GM19025 (cell line): ENCODE results near the gene FBXW9.
A peak's percentile ranks its signal among the peaks of the same experiment; 100 is the strongest.
"Not testable (repeated sequence)": the region's sequence is repeated elsewhere in the genome, so short reads cannot be mapped to it uniquely, and the experiment has no call there.

Experiments
- ATAC-seq: cut with Tn5 transposase; IDR thresholded peaks from one replicate; pipeline ENCODE4 v1.9.1; 2021; ENCODE audit warnings: mild to moderate bottlenecking, low read depth, moderate library complexity; ENCODE audit not compliant: unreplicated experiment

Gene FBXW9

DNA sequence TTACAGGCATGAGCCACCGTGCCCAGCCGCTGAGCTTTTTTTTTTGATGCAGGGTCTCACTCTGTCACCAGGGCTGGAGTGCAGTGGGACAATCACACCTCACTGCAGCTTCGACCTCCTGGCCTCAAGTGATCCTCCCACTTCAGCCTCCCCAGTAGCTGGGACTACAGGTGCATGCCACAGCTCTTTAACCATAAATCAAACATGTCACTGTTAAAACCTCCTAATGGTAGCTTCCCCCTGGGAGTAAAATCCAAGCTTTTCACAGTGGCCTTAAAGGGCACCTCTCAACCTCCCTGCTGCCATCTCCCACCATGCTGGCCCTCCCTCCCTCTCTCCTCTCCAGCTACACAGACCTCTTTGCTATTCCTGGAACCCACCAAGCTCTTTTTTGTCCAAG is 10.6 kb downstream of the FBXW9 start:
- ATAC-seq, result no peak

GRCh38 chr19:12681074-12681987 is 15.1 kb downstream of the FBXW9 start, which contains the start of gene DHPS:
Gene DHPS (minus strand): TSS chr19:12681880. CDS start chr19:12681766, 114 bp downstream.
- ATAC-seq, result peak; percentile 57

- ATAC-seq, result no peak
These were observed 16.4 kb downstream of the FBXW9 start for GRCh38 chr19:12680034-12680433.

DNA sequence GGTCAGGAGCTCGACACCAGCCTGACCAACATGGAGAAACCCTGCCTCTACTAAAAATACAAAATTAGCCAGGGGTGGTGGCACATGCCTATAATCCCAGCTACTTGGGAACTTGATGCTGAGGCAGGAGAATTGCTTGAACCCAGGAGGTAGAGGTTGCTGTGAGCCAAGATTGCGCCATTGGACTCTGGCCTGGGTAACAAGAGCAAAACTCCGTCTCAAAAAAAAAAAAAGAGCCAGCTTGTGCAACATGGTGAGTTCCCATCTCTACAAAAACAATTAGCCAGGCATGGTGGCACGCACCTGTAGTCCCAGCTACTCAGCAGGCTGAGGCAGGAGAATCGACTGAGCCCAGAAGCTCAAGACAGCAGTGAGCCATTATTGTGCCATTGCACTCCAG is 18.4 kb downstream of the FBXW9 start:
- not testable (repeated sequence) for ATAC-seq

DNA sequence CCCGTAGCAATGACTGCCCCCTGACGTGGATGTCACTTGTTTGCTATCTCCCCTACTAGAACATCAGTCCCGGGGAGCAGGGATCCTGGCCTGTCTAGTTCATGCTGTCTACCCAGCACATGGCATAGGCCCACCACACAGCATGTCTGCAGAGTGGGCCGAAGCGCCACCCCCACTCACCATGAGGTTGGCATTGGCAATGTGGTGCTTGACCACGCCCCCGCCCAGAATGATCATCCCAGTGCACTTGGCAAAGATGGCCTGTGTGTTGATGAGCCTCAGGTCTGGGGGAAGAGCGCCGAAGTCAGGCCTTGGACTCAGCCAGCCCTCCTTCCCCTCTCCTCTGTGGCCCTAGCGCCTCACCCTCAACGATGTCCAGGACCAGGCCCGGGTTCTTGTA is 19.5 kb downstream of the FBXW9 start:
- ATAC-seq, result no peak

DNA sequence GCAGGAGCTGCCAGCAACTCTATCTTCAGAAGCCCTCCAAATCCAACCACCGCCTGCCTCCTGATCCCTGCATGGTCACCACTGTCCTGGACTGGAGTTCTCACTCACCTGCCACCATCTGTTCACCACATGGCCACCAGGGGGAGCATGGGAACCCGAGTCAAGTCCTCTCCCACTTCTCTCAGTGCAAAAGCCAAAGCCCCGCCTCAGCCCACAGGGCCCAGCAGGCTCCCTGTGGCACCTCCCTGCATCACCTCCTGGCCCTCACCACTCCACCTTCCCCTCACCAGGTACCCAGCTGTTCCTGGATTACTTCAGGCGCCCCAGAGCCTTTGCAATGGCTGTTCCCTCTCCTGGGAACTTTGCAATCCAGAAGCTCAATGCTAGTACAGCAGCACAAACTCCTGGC is 20.0 kb downstream of the FBXW9 start:
- ATAC-seq, result no peak

- no peak for ATAC-seq
These were observed 20.5 kb downstream of the FBXW9 start for GRCh38 chr19:12675940-12676339.

- no peak for ATAC-seq
These were observed 21.0 kb downstream of the FBXW9 start for GRCh38 chr19:12675399-12675798.

GRCh38 chr19:12672744-12673143 is 23.7 kb downstream of the FBXW9 start:
- no peak for ATAC-seq

DNA sequence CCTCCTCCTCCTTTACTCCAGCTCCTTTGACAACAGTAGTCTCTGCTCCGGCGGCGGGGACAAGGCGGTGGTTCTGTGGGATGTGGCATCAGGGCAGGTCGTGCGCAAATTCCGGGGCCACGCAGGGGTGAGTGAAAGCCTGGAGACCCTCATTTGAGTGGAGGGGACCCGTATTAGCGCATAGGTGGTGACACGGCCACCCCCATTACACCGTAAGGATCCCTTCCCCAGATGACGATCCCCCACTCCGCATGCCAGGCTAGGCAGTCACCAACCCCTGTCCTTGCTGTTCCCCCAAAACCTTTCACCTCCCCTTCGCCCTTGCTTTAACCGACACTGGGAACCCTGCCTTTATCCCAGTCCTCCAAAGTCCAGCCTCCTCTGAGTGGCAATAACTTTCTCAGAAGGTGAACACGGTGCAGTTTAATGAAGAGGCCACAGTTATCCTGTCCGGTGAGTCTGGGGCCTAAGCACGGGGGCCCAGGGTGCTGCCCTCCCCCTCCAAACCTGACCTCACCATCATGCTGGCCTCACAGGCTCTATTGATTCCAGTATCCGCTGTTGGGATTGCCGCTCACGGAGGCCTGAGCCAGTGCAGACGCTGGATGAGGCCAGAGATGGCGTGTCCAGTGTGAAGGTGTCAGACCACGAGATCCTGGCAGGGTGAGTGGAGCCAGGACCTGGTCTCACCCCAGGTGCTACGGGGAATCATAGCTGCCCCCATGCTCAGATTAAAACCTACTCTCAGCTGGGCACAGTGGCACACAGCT is 26.1 kb downstream of the FBXW9 start:
- ATAC-seq, result no peak

- ATAC-seq, result no peak
These were observed 26.9 kb downstream of the FBXW9 start for GRCh38 chr19:12669270-12670158.

DNA sequence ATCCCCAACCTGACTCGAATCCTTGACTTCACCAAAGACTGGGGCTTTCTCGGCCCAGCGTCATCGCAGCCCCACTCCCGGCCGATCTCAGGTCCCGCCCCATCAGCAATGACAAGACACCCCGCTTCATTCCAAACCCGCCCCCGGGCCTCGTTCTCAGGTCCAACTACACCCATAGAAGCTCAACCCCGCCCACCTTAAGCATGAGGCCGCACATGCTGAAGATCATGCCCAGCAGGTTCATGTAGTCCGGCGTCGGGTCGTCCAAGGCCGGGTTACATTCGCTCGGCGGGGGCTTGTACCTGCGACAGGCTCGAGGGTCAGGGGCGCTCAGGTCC is 27.5 kb downstream of the FBXW9 start:
- ATAC-seq, result no peak

DNA sequence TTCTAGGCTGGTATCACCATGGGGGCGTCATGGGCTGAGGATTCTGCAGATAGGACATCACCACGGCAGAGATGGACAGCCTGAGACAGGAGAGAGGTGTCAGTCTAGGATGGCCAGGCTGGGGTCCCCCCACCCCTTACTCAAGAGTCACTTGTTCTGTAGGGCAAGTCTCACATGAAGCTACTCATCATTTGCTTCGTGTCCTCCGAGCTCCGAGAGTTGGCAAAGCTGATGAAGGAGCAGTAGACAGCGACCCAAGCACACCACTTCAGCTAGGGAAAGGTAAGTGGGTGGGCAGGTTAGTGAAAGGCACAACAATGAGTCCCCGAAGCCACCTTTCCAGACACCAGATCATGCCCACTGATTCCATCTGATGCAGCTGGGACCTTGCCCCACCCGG is 28.1 kb downstream of the FBXW9 start:
- ATAC-seq, result no peak

- no peak for ATAC-seq
These were observed 28.6 kb downstream of the FBXW9 start for GRCh38 chr19:12667731-12668302.

- peak; percentile 67 for ATAC-seq
These were observed 30.0 kb downstream of the FBXW9 start, which contains the start of the genes MAN2B1 and WDR83 for GRCh38 chr19:12666265-12667048. Gene MAN2B1 (minus strand): TSS chr19:12666742. CDS start chr19:12666701, 41 bp downstream. Gene WDR83 (plus strand): TSS chr19:12666807. CDS start chr19:12669791, 2,984 bp downstream.

GRCh38 chr19:12665671-12666264 is 30.7 kb downstream of the FBXW9 start:
- ATAC-seq, result no peak

GRCh38 chr19:12665281-12665573 is 31.2 kb downstream of the FBXW9 start:
- ATAC-seq, result no peak

- ATAC-seq, result no peak
These were observed 31.8 kb downstream of the FBXW9 start for GRCh38 chr19:12664406-12665280.
